Measurements from ENCODE around the gene STARD6.

GRCh38 chr18:54294274-54294673 lies 63.4 kb downstream of the STARD6 start:
- no peak for TF ChIP-seq POLR2A (IDR thresholded peaks at IDR 0.05; ENCODE audit: low read depth, low read length)
- TF ChIP-seq POLR2AphosphoS5 (IDR thresholded peaks at IDR 0.05; ENCODE audit: low read depth, low read length): no peak
- no peak for TF ChIP-seq TAF1 (IDR thresholded peaks at IDR 0.05; ENCODE audit: low read depth, low read length)
- no peak for TF ChIP-seq SPI1 (IDR thresholded peaks at IDR 0.05; ENCODE audit: low read depth, low read length)
- no peak for TF ChIP-seq PAX5 (IDR thresholded peaks at IDR 0.05; ENCODE audit: insufficient read depth, low read length, severe bottlenecking)

Measured in GM12891 (cell line).